ENCODE data around the gene CILP2. TPM values are rescaled to one million over a fixed set of nuclear protein-coding genes. Genes with fewer than 3 reads are reported as not detected.

Gene CILP2
- total and polyA plus RNA-seq, 2 experiments from 2014 or later, result 0.11 to 0.48 TPM

GRCh38 chr19:19490214-19490968 lies 47.7 kb upstream of the CILP2 start:
- peak; percentile 88 for DNase-seq
- peak overlapping the region; percentile 90 for H3K27ac ChIP-seq
- H3K79me2 ChIP-seq (ENCODE audit: insufficient read depth), result peaks cover 93% of the 10 kb centered on the region
- 0 out of 2 replicates have a peak overlapping the region, but pooled peaks have one; percentile 13 for H2AFZ ChIP-seq
- in situ Hi-C loops (cut with MboI), result loop anchor here (10.0 kb wide), 1 partner anchor 126 kb away; no protein-coding TSS in a partner anchor
- 0 out of 2 replicates have a peak, but pooled peaks cover 10% of the 10 kb centered on the region for H3K36me3 ChIP-seq (ENCODE audit: low read depth)
- peaks cover 26% of the 10 kb centered on the region for H3K4me1 ChIP-seq (ENCODE audit: insufficient read depth)
- H3F3A ChIP-seq (ENCODE audit: insufficient read depth), result peaks cover 22% of the 10 kb centered on the region
- H3K27me3 ChIP-seq (replicated peaks; ENCODE audit: insufficient read depth), result no peaks in the 10 kb centered on the region
- H3K4me3 ChIP-seq, result peak overlapping the region; percentile 59
- no peaks in the 10 kb centered on the region for H3K9me2 ChIP-seq (ENCODE audit: insufficient read depth)
- TF ChIP-seq EZH2phosphoT487 (IDR thresholded peaks at IDR 0.05; ENCODE audit: insufficient read depth, low read depth) (no peak), EZH2 (IDR thresholded peaks at IDR 0.05; ENCODE audit: insufficient read depth, poor library complexity, severe bottlenecking) (no peak)
- peak overlapping the region; percentile 85 for H3K4me2 ChIP-seq (ENCODE audit: unreplicated experiment)
- H3K9me3 ChIP-seq (ENCODE audit: low read depth), result no peaks in the 10 kb centered on the region
- H3K9ac ChIP-seq, result peak overlapping the region; percentile 85
- WGBS, 2 experiments (ENCODE audit: low coverage in 1 of 2, low lambda C conversion rate in 2 of 2, missing lambda C conversion rate in 2 of 2), result 23 to 24% methylated on average over 20 of the region's 20 CpGs
- H4K20me1 ChIP-seq (ENCODE audit: insufficient read depth), result no peaks in the 10 kb centered on the region

- no peak for DNase-seq
- in situ Hi-C loops (cut with MboI), result loop anchor here (10.0 kb wide), 1 partner anchor 127 kb away; no protein-coding TSS in a partner anchor
- Histone ChIP-seq H3K36me3 (ENCODE audit: low read depth) (0 out of 2 replicates have a peak, but pooled peaks cover 10% of the 10 kb centered on the region), H3K9me2 (ENCODE audit: insufficient read depth) (no peaks in the 10 kb centered on the region), H3K79me2 (ENCODE audit: insufficient read depth) (peaks cover 90% of the 10 kb centered on the region), H4K20me1 (ENCODE audit: insufficient read depth) (no peaks in the 10 kb centered on the region), H3K4me3 (no peak overlapping the region), H3K9ac (no peak overlapping the region), H3F3A (ENCODE audit: insufficient read depth) (peaks cover 18% of the 10 kb centered on the region), H3K27me3 (replicated peaks; ENCODE audit: insufficient read depth) (no peaks in the 10 kb centered on the region), H3K27ac (no peak overlapping the region), H3K4me2 (ENCODE audit: unreplicated experiment) (no peak overlapping the region), H2AFZ (no peak overlapping the region), H3K4me1 (ENCODE audit: insufficient read depth) (peaks cover 20% of the 10 kb centered on the region), H3K9me3 (ENCODE audit: low read depth) (no peaks in the 10 kb centered on the region)
- WGBS, 2 experiments (ENCODE audit: low coverage in 1 of 2, low lambda C conversion rate in 2 of 2, missing lambda C conversion rate in 2 of 2), result 83 to 84% methylated on average over 15 of the region's 15 CpGs
- TF ChIP-seq EZH2phosphoT487 (IDR thresholded peaks at IDR 0.05; ENCODE audit: insufficient read depth, low read depth), result no peak
- no peak for TF ChIP-seq EZH2 (IDR thresholded peaks at IDR 0.05; ENCODE audit: insufficient read depth, poor library complexity, severe bottlenecking)
Measured at GRCh38 chr19:19491321-19492025, 46.6 kb upstream of the CILP2 start.

- TF ChIP-seq EZH2 (IDR thresholded peaks at IDR 0.05; ENCODE audit: insufficient read depth, poor library complexity, severe bottlenecking) (no peak), EZH2phosphoT487 (IDR thresholded peaks at IDR 0.05; ENCODE audit: insufficient read depth, low read depth) (no peak)
- peaks cover 90% of the 10 kb centered on the region for H3K79me2 ChIP-seq (ENCODE audit: insufficient read depth)
- no peak overlapping the region for H3K9ac ChIP-seq
- H3K4me1 ChIP-seq (ENCODE audit: insufficient read depth), result peaks cover 20% of the 10 kb centered on the region
- no peaks in the 10 kb centered on the region for H3K27me3 ChIP-seq (replicated peaks; ENCODE audit: insufficient read depth)
- H4K20me1 ChIP-seq (ENCODE audit: insufficient read depth), result no peaks in the 10 kb centered on the region
- H3K4me2 ChIP-seq (ENCODE audit: unreplicated experiment), result no peak overlapping the region
- H3F3A ChIP-seq (ENCODE audit: insufficient read depth), result peaks cover 18% of the 10 kb centered on the region
- no peak overlapping the region for H3K27ac ChIP-seq
- no peaks in the 10 kb centered on the region for H3K9me2 ChIP-seq (ENCODE audit: insufficient read depth)
- DNase-seq, result no peak
- 81 to 85% methylated on average over 20 to 21 of the region's 21 CpGs for WGBS, 2 experiments (ENCODE audit: low coverage in 1 of 2, low lambda C conversion rate in 2 of 2, missing lambda C conversion rate in 2 of 2)
- in situ Hi-C loops (cut with MboI), result loop anchor here (10.0 kb wide), 1 partner anchor 127 kb away; no protein-coding TSS in a partner anchor
- no peak overlapping the region for H2AFZ ChIP-seq
- H3K9me3 ChIP-seq (ENCODE audit: low read depth), result no peaks in the 10 kb centered on the region
- H3K36me3 ChIP-seq (ENCODE audit: low read depth), result 0 out of 2 replicates have a peak, but pooled peaks cover 10% of the 10 kb centered on the region
- H3K4me3 ChIP-seq, result no peak overlapping the region
Measured at GRCh38 chr19:19492026-19492610, 45.9 kb upstream of the CILP2 start.

All from GM23248 (cell line).